Activated CD4-positive, alpha-beta T cell treated with anti-CD3 and anti-CD28 coated beads for 24 hours (primary cell): ENCODE measurements around the gene LRRN4.

Experiments
- DNase-seq, 2 donors: peaks; one replicate each; pipeline ENCODE4 v3.0.0-alpha.2; 2020; ENCODE audit warnings: low read depth in 2 of 2

Gene LRRN4

GRCh38 chr20:6030453-6031080 lies 23.3 kb downstream of the LRRN4 start:
- no peak for DNase-seq

- DNase-seq: no peak
Observed at GRCh38 chr20:6029538-6029937, 24.3 kb downstream of the LRRN4 start.

- no peak for DNase-seq
Observed at GRCh38 chr20:6028818-6029217, 25.0 kb downstream of the LRRN4 start.

DNA sequence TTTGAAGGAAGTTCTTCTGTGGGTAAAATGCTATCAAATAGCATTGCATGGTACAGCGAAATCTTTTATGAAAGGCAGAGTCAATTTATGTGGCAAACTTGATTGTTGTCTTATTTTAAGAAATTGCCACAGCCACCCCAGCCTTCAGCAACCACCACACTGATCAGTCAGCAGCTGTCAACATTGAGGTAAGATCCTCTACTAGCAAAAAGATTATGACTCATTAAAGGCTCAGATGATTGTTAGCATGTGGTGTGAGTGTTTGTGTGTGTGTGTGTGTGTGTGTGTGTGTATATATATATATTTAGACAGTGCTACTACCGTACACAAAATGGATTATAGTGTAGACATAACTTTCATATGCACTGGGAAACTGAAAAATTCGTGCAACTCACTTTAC lies 27.8 kb downstream of the LRRN4 start:
- no peak for DNase-seq

DNA sequence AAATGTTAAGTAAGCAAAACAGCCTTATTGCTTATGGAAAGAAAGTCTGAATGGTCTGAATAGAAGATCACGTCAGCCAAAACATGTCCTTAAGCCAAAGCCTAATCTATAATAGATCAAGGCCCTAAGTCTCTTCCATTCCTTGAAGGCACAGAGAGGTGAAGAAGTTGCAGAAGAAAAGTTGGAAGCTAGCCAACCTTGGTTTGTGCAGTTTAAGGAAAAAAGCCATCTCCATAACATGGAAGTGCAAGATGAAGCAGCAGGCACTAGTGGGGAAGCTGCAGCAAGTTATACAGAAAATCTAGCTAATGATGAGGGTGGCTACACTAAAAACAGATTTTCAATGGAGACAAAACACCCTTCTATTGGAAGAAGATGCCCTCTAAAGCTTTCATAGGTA lies 29.1 kb downstream of the LRRN4 start:
- no peak for DNase-seq

DNA sequence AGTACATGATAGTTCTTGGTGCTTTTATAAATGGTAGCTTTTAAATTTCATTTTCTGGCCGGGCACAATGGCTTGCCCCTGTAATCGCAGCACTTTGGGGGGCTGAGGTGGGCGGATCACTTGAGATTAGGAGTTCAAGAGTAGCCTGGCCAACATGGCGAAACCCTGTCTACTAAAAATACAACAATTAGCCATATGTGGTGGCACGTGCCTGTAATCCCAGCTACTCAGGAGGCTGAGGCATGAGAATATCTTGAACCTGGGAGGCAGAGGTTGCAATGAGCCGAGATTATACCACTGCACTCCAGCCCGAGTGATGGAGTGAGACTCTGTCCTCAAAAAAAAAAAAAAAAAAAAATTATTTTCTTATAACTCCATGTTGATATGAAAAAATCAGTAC lies 36.0 kb downstream of the LRRN4 start:
- DNase-seq: no peak

GRCh38 chr20:6017467-6017866 lies 36.4 kb downstream of the LRRN4 start:
- no peak for DNase-seq

DNA sequence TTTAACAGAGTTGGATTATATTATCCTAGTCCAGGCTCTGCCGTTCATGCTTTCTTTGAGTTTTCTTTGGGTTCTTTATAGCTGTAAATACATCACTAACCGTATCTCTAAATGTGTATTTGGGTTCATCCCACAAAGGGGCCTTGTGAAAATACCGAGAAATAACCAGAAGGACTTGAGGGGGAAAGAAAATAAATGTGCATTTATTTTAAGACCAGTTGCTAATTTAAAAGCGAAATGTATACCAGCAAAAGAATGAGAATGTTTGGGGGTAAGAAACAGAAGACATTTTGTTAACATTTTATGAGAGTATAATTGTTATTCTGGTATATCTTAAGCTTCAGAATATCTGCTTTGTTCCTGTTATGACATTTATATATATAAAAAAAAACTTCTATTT lies 38.9 kb downstream of the LRRN4 start:
- DNase-seq: no peak

GRCh38 chr20:6014017-6014416 lies 39.8 kb downstream of the LRRN4 start:
- no peak for DNase-seq

DNA sequence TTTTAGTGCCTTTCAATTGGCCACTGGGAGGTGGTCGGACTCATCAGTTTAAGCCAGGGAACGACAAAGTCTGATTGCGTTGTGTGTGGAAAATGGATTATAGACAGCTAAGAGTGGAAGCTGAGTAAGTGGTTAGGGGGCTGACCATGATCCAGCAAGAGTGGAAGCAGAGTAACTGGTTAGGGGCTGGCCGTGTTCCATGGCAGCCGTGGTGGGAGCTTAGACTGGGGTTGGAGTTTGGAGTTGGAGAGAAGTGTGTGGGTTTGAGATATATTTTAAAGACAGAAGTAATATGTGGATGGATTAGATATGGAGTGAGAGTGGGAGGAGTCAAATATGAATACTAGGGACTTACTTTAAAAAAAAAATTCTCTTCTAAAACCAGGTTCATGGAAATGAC lies 41.7 kb downstream of the LRRN4 start:
- no peak for DNase-seq

GRCh38 chr20:6008254-6008653 lies 45.6 kb downstream of the LRRN4 start:
- no peak for DNase-seq

DNA sequence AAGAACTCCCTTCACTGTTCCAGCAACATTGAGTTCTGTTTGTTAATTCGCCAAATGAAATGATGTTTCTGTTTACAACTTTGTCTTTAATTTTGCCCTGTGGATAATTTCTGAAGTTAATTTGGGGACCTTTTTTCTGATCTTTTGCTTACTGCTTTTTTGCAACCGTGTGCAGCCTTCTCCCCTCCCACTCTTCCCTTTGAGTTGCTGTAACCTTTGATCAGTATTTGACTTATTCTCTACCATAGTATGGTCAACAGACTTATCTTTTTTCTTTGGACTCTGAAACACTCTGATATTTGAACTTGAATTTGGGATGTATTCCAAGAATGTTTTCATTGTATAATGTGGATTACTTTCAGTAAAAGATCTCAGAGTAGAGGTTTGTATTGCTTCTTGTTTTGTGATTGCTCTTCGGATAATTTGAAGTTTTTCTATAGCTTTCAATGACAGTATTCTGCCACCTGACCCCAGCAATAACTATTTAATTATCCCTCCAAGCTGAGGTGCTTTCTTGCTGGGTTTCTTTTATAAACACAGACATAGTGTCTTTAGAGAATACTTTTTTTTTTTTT lies 46.2 kb downstream of the LRRN4 start:
- DNase-seq: no peak

DNA sequence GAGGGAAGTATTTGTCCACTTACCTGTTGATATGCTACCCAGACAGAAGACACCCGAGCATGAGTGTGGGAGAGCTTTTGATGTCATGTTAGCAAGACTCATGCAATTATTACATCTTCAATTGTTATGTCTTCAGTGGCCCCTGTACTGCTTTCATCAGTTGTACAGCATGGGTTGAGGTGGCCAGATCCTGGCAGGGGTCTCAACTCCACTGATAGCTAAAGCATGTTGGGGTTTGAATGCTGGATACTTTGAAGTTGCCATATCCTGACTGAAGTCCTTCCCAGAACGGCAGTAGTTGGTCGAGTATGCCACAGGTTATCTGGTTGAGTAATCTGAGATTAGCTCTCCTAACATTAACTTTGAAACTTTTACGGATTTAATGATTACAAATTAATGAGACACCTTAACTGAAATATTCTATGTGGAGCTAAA lies 46.7 kb downstream of the LRRN4 start:
- DNase-seq: no peak

GRCh38 chr20:6006603-6006949 lies 47.3 kb downstream of the LRRN4 start:
- DNase-seq: no peak

DNA sequence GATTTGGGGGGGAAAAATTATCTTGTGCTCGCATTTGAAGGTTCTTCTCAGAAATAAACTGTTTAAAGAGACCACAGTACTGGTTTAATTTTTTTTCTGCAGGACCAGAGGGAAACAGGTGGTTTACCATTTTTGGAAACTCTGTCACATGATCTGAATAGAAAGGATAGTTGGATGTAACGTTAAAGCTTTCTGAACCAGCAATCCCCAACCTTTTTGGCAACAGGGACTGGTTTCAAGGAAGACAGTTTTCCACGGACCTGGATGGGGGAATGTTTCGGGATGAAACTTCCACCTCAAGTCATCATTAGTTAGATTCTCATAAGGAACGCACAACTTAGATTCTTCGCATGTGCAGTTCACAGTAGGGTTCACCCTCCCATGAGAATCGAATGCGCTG lies 53.0 kb downstream of the LRRN4 start:
- no peak for DNase-seq

- DNase-seq: no peak
Observed at GRCh38 chr20:5999783-6000182, 54.1 kb downstream of the LRRN4 start.

DNA sequence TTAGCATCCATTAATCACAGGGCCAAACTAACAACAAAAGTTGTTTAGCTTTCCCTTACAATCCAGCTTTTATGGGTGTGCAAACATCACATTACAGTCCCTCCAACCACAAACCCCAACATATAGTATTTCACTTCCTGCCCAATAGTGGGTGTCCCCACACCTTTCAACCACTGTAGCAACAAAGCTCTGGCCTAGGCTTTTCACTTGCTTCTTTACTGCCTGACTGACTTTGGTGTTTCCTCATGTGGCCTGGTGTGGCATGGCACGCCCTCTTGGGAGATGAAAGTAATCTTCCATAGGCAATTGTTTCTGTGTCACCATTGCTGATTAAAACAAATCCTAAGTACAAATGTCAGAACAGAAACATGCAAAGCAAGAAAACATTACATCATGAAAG lies 57.1 kb downstream of the LRRN4 start:
- no peak for DNase-seq

GRCh38 chr20:5991623-5992441 lies 62.0 kb downstream of the LRRN4 start:
- DNase-seq: no peak

- DNase-seq: no peak
Observed at GRCh38 chr20:5990946-5991345, 62.9 kb downstream of the LRRN4 start.
